Fibroblast of pulmonary artery (primary cell): ENCODE results near the gene TPM3.

Experiments
- DNase-seq: peaks from one replicate; pipeline ENCODE4 v3.0.0-alpha.2; 2010; ENCODE audit warnings: low read depth
- H3K4me3 ChIP-seq: replicated peaks from 2 replicates; pipeline ENCODE4 v1.5.1; 2011; ENCODE audit warnings: low read depth, mild to moderate bottlenecking, control low read depth, low read length, moderate library complexity
- TF ChIP-seq, protein P1 (sequence below): IDR thresholded peaks from 2 replicates; pipeline ENCODE4 v1.5.1; 2011; ENCODE audit warnings: mild to moderate bottlenecking, control low read depth, low read length, inconsistent platforms; ENCODE audit errors: missing control alignments

TPM3 gene

DNA sequence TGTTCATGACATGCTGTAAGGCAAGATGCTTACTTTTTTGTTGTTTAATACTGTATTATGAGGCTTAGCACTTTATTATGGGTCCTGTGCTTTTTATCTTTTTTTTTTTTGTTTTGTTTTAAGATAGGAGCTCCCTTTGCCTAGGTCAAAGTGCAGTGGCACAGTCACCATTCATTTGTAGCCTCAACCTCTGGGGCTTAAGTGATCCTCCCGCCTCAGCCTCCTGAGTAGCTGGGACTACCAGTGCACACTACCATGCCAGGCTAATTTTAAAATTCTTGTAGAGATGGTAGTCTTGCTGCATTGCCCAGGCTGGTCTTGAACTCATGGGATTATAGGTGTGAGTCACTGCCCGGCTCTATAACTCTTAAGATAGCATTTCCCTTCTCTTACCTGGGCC, 33.5 kb upstream of the TPM3 start:
- H3K4me3 ChIP-seq, result no peak overlapping the region
- no peak for DNase-seq
- TF ChIP-seq, protein P1, sequence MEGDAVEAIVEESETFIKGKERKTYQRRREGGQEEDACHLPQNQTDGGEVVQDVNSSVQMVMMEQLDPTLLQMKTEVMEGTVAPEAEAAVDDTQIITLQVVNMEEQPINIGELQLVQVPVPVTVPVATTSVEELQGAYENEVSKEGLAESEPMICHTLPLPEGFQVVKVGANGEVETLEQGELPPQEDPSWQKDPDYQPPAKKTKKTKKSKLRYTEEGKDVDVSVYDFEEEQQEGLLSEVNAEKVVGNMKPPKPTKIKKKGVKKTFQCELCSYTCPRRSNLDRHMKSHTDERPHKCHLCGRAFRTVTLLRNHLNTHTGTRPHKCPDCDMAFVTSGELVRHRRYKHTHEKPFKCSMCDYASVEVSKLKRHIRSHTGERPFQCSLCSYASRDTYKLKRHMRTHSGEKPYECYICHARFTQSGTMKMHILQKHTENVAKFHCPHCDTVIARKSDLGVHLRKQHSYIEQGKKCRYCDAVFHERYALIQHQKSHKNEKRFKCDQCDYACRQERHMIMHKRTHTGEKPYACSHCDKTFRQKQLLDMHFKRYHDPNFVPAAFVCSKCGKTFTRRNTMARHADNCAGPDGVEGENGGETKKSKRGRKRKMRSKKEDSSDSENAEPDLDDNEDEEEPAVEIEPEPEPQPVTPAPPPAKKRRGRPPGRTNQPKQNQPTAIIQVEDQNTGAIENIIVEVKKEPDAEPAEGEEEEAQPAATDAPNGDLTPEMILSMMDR, result no peak

DNA sequence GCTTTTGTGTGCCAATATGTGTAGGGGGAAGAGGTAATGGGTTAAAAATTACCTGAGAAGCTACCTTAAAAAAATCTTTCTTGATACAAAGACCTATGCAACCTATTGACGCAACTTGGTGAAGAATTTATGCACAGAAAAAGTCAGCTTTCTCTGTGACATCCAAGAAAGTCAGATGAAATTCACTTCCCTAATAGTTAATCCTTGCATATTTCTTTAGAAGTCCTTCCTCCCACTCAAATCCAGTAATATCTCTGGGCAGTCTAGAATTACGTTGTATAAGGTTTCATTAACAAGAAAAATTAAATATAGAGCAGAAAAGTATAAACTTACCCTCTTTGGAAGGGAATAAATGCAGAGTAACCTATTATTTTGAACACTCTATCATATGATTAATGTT, 31.7 kb upstream of the TPM3 start:
- no peak for DNase-seq
- TF ChIP-seq, protein P1, result no peak
- peak overlapping the region; percentile 3 for H3K4me3 ChIP-seq

DNA sequence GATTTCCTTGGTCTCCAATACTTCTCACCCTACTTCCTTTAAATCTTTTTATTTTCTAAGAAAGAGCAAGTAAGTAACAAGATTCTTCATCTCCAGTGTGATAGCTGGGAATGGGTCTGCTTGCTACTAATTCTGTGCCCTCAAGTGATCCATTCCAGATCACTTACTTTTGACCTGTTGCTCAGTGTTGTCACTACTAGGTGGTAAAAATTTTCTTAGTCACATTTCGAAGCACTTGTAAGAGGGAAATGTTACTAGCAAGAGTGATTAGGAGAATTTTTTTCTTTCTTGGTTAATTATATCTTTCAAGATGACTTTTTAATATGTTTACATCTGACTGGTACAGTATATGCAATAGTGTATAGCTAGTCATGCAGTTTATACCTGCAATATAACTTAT, 31.0 kb upstream of the TPM3 start:
- TF ChIP-seq, protein P1, result no peak
- peak overlapping the region; percentile 87 for H3K4me3 ChIP-seq
- DNase-seq, result no peak

DNA sequence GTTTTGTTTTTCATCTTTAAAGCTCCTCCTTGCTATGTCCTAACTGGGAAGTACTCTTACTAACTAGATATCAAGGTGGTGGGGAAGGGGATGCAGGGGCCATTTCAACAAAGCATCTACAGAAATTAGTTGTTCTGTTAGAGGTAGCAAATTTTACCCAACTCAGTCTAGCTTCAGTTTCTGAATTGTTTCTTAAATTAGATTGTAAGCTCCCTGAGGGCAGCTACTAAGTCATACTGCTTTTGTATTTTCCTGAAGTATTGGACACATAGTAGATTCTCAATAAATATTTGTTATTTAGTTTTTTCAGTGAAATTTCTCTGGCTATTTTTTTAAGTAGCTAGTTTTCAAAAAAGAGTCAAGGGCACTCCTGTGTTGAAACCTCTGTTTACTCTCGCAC, 30.6 kb upstream of the TPM3 start:
- DNase-seq, result no peak
- TF ChIP-seq, protein P1, result no peak
- H3K4me3 ChIP-seq, result peak overlapping the region; percentile 87

DNA sequence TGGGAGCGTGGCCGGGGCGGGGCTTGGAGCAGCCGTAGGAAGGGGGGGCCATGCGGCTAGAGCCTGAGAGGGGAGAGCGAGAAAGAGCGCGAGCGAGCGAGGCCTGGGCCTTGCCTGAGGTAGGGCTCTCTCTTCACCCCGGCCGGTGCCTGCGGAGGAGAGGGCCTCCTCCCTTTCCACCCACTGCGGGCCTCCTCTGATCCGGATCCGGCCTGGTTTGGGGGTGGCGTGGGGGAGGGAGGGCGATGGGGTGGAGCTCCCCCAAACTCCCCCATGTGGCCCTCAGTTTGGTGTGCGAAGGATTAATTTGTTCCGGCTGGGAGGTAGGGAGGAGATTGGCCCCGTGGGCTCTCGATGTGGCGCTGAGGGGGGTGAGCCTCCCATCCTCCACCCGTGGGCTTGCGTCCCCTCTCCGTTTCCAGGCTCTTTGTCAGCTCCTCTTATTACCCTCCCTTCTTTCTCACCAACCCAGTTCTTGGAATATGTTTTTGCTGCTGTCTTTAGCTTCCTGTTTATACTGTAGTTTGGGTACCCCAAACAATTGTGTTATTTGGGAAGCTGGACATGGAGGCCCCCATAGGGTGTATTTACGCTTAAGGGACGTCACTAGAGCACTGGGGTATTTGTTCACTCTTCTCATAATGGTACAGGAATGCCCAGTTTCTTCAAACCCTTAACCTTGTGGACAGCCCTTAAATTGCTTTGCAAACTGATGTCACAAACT, 29.5 kb upstream of the TPM3 start:
- H3K4me3 ChIP-seq, result peak overlapping the region; percentile 87
- TF ChIP-seq, protein P1, result no peak
- peak; percentile 82 for DNase-seq

DNA sequence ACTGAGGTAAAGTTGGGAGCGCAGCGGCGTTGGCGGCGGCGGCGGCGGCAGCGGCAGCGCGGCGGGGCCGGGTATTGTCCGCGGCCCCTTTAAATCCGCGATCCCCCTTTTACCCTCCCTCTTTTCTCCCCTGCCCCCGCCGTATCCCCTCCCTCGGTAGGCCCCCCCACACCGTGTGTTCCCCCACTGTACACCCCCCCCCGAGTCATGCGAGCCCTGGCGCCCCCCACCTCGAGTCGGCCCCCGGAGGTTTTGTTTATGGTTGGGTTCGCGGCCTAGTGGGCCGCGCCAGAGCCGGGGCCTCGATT, 29.0 kb upstream of the TPM3 start:
- no peak for DNase-seq
- TF ChIP-seq, protein P1, result no peak
- peak overlapping the region; percentile 87 for H3K4me3 ChIP-seq

DNA sequence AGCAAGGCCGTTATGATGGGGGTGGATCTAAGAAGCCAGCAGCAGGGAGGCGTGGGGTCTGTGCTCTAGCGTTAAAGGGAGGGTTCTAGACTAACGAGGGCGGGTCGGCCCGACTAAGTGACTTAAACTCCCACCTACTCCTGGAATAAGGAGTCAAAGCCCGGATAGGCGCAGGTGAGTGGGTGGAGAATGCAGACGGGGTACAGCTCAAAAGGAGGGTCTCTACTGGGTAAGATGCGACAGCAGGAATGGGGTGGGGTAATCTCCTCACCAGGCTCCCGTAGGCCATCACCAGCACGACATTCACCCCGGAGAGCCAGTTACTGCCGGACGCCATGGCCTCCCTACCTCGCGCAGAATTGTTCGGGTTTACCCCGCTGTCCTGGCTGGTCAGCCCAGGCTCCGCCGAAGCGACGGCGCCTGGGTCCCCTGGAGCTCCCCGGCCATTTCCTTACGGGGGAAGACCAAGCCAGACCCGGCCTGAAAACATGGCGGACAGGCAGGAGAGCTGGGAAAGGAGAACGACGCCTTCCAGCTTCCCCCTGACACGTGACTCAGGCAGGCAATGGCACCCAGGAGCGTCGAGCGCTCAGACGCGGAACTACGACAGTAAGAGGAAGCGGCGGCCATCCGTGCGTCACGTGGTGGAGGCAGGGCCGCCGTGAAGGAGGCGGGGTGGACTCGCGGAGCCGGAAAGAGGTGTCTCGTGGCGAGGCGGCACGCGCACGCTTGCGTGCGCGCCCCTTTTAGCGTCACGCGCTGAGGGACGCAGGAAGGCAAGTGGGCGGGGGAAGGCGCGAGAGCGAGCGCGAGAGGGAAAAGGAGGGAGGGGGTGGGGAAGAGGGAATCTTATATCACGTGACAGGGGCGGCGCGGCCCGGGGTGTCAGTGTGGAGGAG, 28.4 kb upstream of the TPM3 start, which contains the start of gene UBAP2L:
Gene UBAP2L (plus strand): TSS at position 885 of the 899 bp plus-strand sequence. CDS start 4,169 bp downstream, outside the sequence.
- peak; percentile 99 for DNase-seq
- TF ChIP-seq, protein P1, result no peak
- H3K4me3 ChIP-seq, result peak within 1 kb of the TSS; percentile 91
